ENCODE measurements around the gene GGA3.

DNA sequence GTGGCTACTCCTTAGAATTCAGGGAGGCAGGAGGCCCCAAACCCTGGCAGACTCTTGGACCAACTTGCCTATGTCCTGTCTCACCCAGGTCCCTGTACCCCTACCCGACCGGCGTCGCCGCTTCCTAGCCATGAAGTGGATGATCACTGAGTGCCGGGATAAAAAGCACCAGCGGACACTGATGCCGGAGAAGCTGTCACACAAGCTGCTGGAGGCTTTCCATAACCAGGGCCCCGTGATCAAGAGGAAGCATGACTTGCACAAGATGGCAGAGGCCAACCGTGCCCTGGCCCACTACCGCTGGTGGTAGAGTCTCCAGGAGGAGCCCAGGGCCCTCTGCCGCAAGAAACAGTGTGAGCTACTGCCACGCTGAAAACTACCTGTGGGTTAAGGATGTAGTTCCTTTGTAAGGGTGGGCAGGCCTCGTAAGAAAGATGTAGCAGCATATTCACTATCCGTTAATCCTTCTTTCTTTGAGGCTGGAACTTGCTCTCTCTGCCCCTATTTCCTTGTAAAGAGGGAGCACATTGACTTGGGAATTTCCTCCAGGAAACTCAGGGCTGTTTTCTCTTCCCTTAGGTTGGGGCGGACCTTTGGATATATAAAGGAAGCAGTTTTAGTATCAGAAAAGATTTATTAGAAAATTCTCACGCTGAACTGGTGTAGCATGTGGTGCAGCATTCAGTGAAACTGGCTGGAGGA lies 4.4 kb upstream of the GGA3 start:
- TF ChIP-seq CBFB (IDR thresholded peaks at IDR 0.05; ENCODE audit: low read depth) (no peak), POLR2AphosphoS2 (IDR thresholded peaks at IDR 0.05; ENCODE audit: low read depth, low read length) (no peak), CEBPB (IDR thresholded peaks at IDR 0.05; ENCODE audit: borderline replicate concordance in 1 of 2, low read depth in 2 of 2, low read length in 2 of 2) (no peak)

All from GM12878 (cell line).